DMS79 treated with DMSO at 0.1 percent for 48 hours (cell line): Measurements from ENCODE around the gene NKRF.
"Not testable (repeated sequence)": the region's sequence is repeated elsewhere in the genome, so short reads cannot be mapped to it uniquely, and the experiment has no call there.

Experiments used
- DNase-seq: peaks from one replicate; lab custom pipeline; 2025; lab: John Stamatoyannopoulos, UW

NKRF gene

GRCh38 chrX:119606280-119607017 is at the start of gene NKRF:
Gene NKRF (minus strand): TSS chrX:119606424.
- peak; percentile 80 for DNase-seq

GRCh38 chrX:119655125-119655524 is 48.9 kb upstream of the NKRF start:
- DNase-seq, result no peak

- no peak for DNase-seq
Measured at GRCh38 chrX:119654112-119654531, 47.9 kb upstream of the NKRF start.

- no peak for DNase-seq
Measured at GRCh38 chrX:119648421-119648775, 42.2 kb upstream of the NKRF start.

GRCh38 chrX:119647552-119648420 is 41.6 kb upstream of the NKRF start:
- DNase-seq, result no peak

- DNase-seq, result no peak
Measured at GRCh38 chrX:119647089-119647488, 40.9 kb upstream of the NKRF start.

- DNase-seq, result no peak
Measured at GRCh38 chrX:119646515-119646914, 40.3 kb upstream of the NKRF start.

GRCh38 chrX:119643696-119644095 is 37.5 kb upstream of the NKRF start:
- no peak for DNase-seq

- DNase-seq, result no peak
Measured at GRCh38 chrX:119640731-119641170, 34.5 kb upstream of the NKRF start.

GRCh38 chrX:119638725-119639471 is 32.7 kb upstream of the NKRF start:
- no peak for DNase-seq

- DNase-seq, result not testable (repeated sequence)
Measured at GRCh38 chrX:119637421-119637820, 31.2 kb upstream of the NKRF start.

GRCh38 chrX:119636419-119636818 is 30.2 kb upstream of the NKRF start:
- DNase-seq, result no peak

- DNase-seq, result no peak
Measured at GRCh38 chrX:119635799-119636198, 29.6 kb upstream of the NKRF start.

GRCh38 chrX:119635179-119635578 is 29.0 kb upstream of the NKRF start:
- no peak for DNase-seq

- no peak for DNase-seq
Measured at GRCh38 chrX:119625843-119626242, 19.6 kb upstream of the NKRF start.

- no peak for DNase-seq
Measured at GRCh38 chrX:119624951-119625668, 18.9 kb upstream of the NKRF start.

- DNase-seq, result no peak
Measured at GRCh38 chrX:119624417-119624816, 18.2 kb upstream of the NKRF start.

- DNase-seq, result no peak
Measured at GRCh38 chrX:119622356-119623232, 16.4 kb upstream of the NKRF start.

- no peak for DNase-seq
Measured at GRCh38 chrX:119618439-119618838, 12.2 kb upstream of the NKRF start.

GRCh38 chrX:119617517-119618164 is 11.4 kb upstream of the NKRF start:
- DNase-seq, result no peak
